DOHH2 (cell line): Measurements from ENCODE around the gene LINGO1.

Experiments
- H3F3A ChIP-seq: fragments of 200-600 bp; sonication (generic), shearing (Covaris generic); 2 replicates; pipeline ENCODE4 v1.6.0; 2016; ENCODE audit warnings: antibody characterized with exemption, mild to moderate bottlenecking; ENCODE audit not compliant: control insufficient read depth, insufficient read depth
- H3K27ac ChIP-seq: fragments of 200-600 bp; sonication (generic); 2 replicates; pipeline ENCODE4 v1.5.1; 2014; ENCODE audit warnings: low read depth, mild to moderate bottlenecking, low read length, moderate library complexity
- H3K27me3 ChIP-seq: fragments of 200-600 bp; sonication (generic); 2 replicates; pipeline ENCODE4 v1.6.1; 2014; ENCODE audit warnings: mild to moderate bottlenecking, low read length, mixed read lengths; ENCODE audit not compliant: control insufficient read depth
- H3K36me3 ChIP-seq: fragments of 200-600 bp; sonication (generic); 2 replicates; pipeline ENCODE4 v1.6.1; 2014; ENCODE audit warnings: mild to moderate bottlenecking, low read length, moderate library complexity, mixed read lengths; ENCODE audit not compliant: control insufficient read depth
- H3K4me1 ChIP-seq: fragments of 200-600 bp; sonication (generic); 2 replicates; pipeline ENCODE4 v1.6.1; 2014; ENCODE audit warnings: mild to moderate bottlenecking, low read length, mixed read lengths; ENCODE audit not compliant: control insufficient read depth
- H3K4me2 ChIP-seq: fragments of 200-600 bp; sonication (generic); 2 replicates; pipeline ENCODE4 v1.6.0; 2014; ENCODE audit warnings: mild to moderate bottlenecking, low read length, moderate library complexity
- H3K4me3 ChIP-seq: fragments of 200-600 bp; sonication (generic); 2 replicates; pipeline ENCODE4 v1.5.1; 2014; ENCODE audit warnings: mild to moderate bottlenecking, low read length, mixed read lengths
- H3K79me2 ChIP-seq: fragments of 200-600 bp; sonication (generic); 2 replicates; pipeline ENCODE4 v1.6.1; 2014; ENCODE audit warnings: mild to moderate bottlenecking, low read length, mixed read lengths; ENCODE audit not compliant: control insufficient read depth
- H3K9me2 ChIP-seq: fragments of 200-600 bp; sonication (generic); replicated peaks from 2 replicates; pipeline ENCODE4 v1.6.1; 2014; ENCODE audit warnings: mild to moderate bottlenecking, low read length, mixed read lengths; ENCODE audit not compliant: control insufficient read depth
- H3K9me3 ChIP-seq: fragments of 200-600 bp; sonication (generic); 2 replicates; pipeline ENCODE4 v1.6.1; 2014; ENCODE audit warnings: antibody characterized with exemption, low read length, mixed read lengths; ENCODE audit not compliant: control insufficient read depth, insufficient read depth
- H4K20me1 ChIP-seq: fragments of 200-600 bp; sonication (generic); 2 replicates; pipeline ENCODE4 v1.6.0; 2014; ENCODE audit warnings: low read depth, mild to moderate bottlenecking, antibody characterized with exemption, low read length, moderate library complexity; ENCODE audit not compliant: control insufficient read depth, insufficient read depth
- CTCF ChIP-seq: fragments of 200-600 bp; sonication (generic); IDR thresholded peaks from one replicate; pipeline ENCODE4 v1.5.1; 2014; ENCODE audit warnings: antibody characterized with exemption, mild to moderate bottlenecking, low read depth, low read length; ENCODE audit not compliant: poor library complexity, severe bottlenecking
- EZH2phosphoT487 ChIP-seq: fragments of 200-600 bp; sonication (generic); IDR thresholded peaks from 2 replicates; pipeline ENCODE4 v1.6.1; 2017; ENCODE audit warnings: borderline replicate concordance, mild to moderate bottlenecking, antibody characterized with exemption, low read length, moderate library complexity, mixed read lengths

Gene LINGO1

GRCh38 chr15:77632534-77633133 is at the start of gene LINGO1:
Gene LINGO1 (minus strand): TSS chr15:77632912. CDS start chr15:77632315, 597 bp downstream.
- no peak within 1 kb of the TSS for H3K4me3 ChIP-seq
- no peak for TF ChIP-seq CTCF
- TF ChIP-seq EZH2phosphoT487: no peak
- H3K36me3 ChIP-seq: no peaks in the 10 kb centered on the region
- H3F3A ChIP-seq: no peaks in the 10 kb centered on the region
- no peak within 1 kb of the TSS for H3K27ac ChIP-seq
- no peaks in the 10 kb centered on the region for H3K9me3 ChIP-seq
- H3K79me2 ChIP-seq: no peaks in the 10 kb centered on the region
- peak within 1 kb of the TSS; percentile 48; the same call in 1 of the 2 replicates for H3K4me2 ChIP-seq
- H3K27me3 ChIP-seq: peaks cover 47% of the 10 kb centered on the region
- no peaks in the 10 kb centered on the region for H3K4me1 ChIP-seq
- no peaks in the 10 kb centered on the region for H4K20me1 ChIP-seq
- H3K9me2 ChIP-seq: no peaks in the 10 kb centered on the region

GRCh38 chr15:77681362-77681761 is 48.6 kb upstream of the LINGO1 start:
- Histone ChIP-seq H3K79me2 (no peaks in the 10 kb centered on the region), H3K9me2 (no peaks in the 10 kb centered on the region), H3K27me3 (no peaks in the 10 kb centered on the region), H3K9me3 (no peaks in the 10 kb centered on the region), H3K27ac (no peak overlapping the region), H3K4me3 (no peak overlapping the region), H3K4me1 (no peaks in the 10 kb centered on the region), H4K20me1 (no peaks in the 10 kb centered on the region), H3F3A (no peaks in the 10 kb centered on the region), H3K36me3 (no peaks in the 10 kb centered on the region), H3K4me2 (no peak overlapping the region)
- TF ChIP-seq EZH2phosphoT487: no peak
- no peak for TF ChIP-seq CTCF

- Histone ChIP-seq H3K79me2 (no peaks in the 10 kb centered on the region), H3K9me3 (no peaks in the 10 kb centered on the region), H3K27ac (no peak overlapping the region), H3F3A (no peaks in the 10 kb centered on the region), H3K4me3 (no peak overlapping the region), H3K4me2 (no peak overlapping the region), H4K20me1 (no peaks in the 10 kb centered on the region), H3K4me1 (no peaks in the 10 kb centered on the region), H3K36me3 (no peaks in the 10 kb centered on the region), H3K27me3 (no peaks in the 10 kb centered on the region), H3K9me2 (no peaks in the 10 kb centered on the region)
- no peak for TF ChIP-seq CTCF
- no peak for TF ChIP-seq EZH2phosphoT487
Measured at GRCh38 chr15:77676569-77677375, 44.1 kb upstream of the LINGO1 start.
